GM13976 (cell line): ENCODE measurements around the gene CLEC16A.

Experiments
- DNase-seq: peaks from one replicate; pipeline ENCODE4 v3.0.0; 2012; ENCODE audit warnings: low spot score
- in situ Hi-C: fragments of 300-500 bp; cut with MboI; formaldehyde crosslinking; loops from one replicate; pipeline ENCODE4 v1.12.0; 2022; ENCODE audit warnings: low sequenced_read_pairs, mixed read lengths, inconsistent platforms; ENCODE audit not compliant: unreplicated experiment
- TF ChIP-seq, protein P1 (sequence below): IDR thresholded peaks from 2 replicates; pipeline ENCODE4 v1.5.1; 2012; ENCODE audit warnings: borderline replicate concordance, mild to moderate bottlenecking; ENCODE audit not compliant: insufficient read depth; ENCODE audit errors: extremely low read depth, missing control alignments, control extremely low read depth

The CLEC16A gene

DNA sequence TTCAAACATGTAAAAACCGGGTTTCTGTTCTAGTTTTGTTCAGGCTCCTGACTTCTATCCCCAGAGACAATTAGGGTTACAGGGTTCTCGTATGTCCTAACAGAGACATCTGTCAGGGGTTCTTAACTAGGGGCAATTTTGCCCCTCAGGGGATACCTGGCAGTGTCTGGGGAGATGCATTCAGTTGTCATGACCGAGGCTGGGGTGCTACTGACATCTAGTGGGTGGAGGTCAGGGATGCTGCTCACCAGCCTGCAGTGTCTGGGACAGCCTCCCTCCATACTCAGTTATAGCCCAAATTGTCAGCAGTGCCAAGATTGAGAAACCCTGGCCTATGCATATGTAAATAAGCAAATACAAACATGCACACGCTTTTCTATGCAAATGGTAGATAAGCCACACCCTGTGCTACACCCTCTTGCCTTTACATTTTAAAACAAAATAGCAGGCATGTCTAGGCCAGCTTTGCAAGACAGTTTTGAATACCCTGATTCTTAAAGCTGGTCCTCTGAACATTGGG, 37.4 kb downstream of the CLEC16A start:
- in situ Hi-C loops, result no loop called here
- peak; percentile 70 for DNase-seq
- TF ChIP-seq, protein P1, sequence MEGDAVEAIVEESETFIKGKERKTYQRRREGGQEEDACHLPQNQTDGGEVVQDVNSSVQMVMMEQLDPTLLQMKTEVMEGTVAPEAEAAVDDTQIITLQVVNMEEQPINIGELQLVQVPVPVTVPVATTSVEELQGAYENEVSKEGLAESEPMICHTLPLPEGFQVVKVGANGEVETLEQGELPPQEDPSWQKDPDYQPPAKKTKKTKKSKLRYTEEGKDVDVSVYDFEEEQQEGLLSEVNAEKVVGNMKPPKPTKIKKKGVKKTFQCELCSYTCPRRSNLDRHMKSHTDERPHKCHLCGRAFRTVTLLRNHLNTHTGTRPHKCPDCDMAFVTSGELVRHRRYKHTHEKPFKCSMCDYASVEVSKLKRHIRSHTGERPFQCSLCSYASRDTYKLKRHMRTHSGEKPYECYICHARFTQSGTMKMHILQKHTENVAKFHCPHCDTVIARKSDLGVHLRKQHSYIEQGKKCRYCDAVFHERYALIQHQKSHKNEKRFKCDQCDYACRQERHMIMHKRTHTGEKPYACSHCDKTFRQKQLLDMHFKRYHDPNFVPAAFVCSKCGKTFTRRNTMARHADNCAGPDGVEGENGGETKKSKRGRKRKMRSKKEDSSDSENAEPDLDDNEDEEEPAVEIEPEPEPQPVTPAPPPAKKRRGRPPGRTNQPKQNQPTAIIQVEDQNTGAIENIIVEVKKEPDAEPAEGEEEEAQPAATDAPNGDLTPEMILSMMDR, result peak; percentile 80

DNA sequence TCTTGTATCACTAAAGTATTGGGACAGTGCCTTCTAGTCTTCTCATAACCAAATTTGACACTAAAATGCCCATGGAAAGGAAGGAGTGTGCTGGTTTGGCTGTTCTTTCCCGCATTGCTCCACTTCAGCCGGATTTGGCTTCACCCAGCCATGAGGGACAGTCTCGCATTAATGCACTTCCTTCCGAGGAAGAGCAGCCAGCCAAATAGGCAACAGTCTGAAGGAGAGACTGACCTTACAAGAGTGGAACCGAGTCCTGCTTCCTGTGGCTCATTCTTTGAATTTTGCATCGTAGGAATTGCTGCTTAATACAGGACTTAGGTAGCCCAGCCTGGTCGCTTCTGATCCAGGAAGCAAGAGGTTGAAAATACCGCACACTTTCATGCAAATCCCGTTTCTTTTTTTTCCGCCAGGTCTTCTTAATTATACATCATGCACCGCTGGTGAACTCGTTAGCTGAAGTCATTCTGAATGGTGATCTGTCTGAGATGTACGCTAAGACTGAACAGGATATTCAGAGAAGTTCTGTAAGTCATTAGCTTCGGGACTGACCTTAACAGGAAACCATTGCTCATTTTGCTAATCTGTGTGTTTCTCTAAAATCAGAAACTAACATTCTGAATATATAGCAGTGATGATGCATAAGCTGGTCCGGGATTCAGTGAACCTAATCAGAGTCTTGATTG, 38.2 kb downstream of the CLEC16A start:
- TF ChIP-seq, protein P1, result no peak
- no peak for DNase-seq
- in situ Hi-C loops, result no loop called here

DNA sequence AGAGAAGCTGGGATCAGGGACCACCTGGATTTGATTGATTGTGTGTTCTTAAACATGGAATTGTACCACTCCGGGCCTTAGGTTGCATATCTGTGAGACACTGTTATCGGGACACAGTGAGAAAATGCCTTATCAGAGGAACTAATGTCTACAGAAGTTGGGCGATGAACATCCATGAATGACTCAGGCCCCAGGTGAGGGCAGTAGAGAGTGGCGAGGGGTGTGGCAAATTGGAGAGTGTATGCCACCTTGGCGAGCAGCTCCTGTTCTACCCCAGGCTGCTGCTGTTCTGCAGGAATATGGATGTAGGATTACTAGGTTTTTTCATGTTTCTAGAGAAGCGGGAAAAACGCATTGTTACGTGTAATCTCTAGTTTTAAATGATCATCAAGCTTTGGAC, 38.8 kb downstream of the CLEC16A start:
- TF ChIP-seq, protein P1, result peak; percentile 29
- in situ Hi-C loops, result no loop called here
- DNase-seq, result no peak

DNA sequence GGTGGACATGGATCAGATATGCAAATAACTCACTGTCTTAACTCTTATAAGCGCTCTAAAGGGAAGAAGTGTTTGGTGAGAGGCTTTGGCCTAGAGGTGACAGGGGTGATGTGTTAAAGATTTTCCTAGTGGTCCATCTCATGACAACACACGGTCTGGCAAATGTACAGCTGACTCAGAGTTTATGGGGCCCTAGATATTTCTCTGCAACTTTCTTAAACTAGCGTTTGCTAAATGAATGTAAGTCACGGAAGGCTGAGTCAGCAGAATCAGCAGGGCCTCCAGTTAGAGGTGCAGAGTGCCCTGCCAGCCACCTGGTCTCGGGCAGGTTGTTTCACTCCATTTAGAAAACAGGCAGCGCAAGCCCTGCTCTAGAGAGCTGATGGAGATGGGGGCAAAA, 40.1 kb downstream of the CLEC16A start:
- DNase-seq, result no peak
- TF ChIP-seq, protein P1, result no peak
- in situ Hi-C loops, result no loop called here

DNA sequence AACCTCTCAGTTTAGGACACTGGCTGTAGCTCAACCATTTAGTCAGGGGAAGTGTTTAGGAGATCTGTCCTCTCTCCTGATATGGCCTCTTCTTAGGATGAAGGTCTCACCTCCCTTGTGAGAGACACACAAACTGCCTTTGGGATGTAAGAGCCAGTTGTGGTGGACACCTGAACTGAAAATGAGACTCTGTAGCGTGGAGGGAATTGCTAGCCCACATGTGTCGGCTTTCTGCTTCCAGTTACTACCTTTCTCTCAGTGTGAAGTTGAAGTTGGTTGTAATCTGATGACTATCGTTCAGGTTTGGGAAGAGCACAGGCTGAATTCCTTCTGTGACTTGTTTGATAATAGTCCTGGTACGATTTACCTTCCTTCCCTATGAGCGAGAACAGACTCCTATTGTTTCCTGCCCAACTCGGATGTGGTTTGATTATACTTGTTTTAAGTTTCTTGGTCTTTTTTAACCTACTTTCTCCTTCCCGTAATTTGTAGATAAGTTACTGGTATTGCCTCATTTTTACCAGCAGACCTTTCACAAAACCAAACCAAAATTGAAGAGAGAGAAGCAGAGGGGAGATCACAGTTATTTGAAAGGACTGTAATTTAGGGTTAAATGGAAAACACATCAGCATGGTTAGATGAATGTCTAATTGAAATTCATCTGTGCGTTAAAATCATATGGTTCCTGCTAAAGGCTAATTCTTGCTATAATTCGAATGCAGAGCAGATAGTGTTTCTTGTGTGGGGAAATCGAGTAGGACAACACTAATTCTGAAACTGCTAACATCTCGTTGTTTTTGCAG, 43.2 kb downstream of the CLEC16A start:
- TF ChIP-seq, protein P1, result no peak
- no peak for DNase-seq
- in situ Hi-C loops, result no loop called here

DNA sequence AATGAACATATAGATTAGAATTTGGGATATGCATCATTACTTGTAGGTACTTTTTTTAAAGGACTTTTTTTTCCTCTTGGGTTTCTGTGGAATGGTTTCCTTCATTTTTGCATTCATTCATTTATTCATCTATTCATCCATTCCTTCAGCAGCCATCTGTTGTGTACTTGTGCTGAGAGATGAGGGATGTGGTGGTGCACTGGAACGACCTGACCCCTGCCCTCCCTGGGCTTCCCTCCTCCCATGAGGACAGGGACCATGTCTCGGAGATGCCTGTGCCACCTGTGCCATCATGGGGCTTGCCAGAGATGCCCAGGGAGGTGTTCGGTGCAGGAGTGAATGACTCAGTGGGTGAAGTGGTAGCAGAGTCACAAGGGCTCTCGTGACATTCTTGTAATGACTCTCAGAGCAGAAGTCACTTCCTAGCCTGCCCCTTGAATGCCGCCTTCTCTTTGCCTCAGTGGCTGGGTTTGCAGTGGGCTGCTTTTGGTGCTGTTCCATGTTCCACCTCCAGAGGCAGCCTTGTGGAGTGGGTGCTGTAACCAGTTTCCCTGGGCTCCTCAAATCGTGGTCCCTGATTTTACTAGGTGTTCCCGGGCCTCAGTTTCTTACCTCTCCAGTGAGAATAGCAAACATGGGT, 43.9 kb downstream of the CLEC16A start:
- TF ChIP-seq, protein P1, result peak; percentile 51
- in situ Hi-C loops, result no loop called here
- peak; percentile 58 for DNase-seq
